Body of pancreas (tissue), 4 donors: Measurements from ENCODE around the gene RBP5. TPM values are rescaled to one million over a fixed set of nuclear protein-coding genes. Genes with fewer than 3 reads are reported as not detected.
"Not testable (repeated sequence)": the region's sequence is repeated elsewhere in the genome, so short reads cannot be mapped to it uniquely, and the experiment has no call there.

Experiments used
- ATAC-seq: fragments of 150-250 bp; one replicate; pipeline ENCODE4 v1.9.1; 2016
- DNase-seq, 4 donors: peaks; one replicate each; pipeline ENCODE4 v3.0.0-alpha.2; 2019
- H3K27ac ChIP-seq, 4 donors: fragments of 200-600 bp; sonication (generic); 1 replicate in 3 of 4; 2 replicates in 1 of 4; pipeline versions ENCODE4 v1.5.1 to v1.6.1; 2016 to 2019; ENCODE audit warnings: mild to moderate bottlenecking in 1 of 4, mixed read lengths in 1 of 4, moderate library complexity in 1 of 4
- H3K27me3 ChIP-seq, 2 donors: fragments of 200-600 bp; sonication (generic); one replicate each; pipeline ENCODE4 v1.6.0; 2016; ENCODE audit warnings: mild to moderate bottlenecking in 1 of 2
- H3K36me3 ChIP-seq, 2 donors: fragments of 200-600 bp; sonication (generic); replicated peaks in 1 of 2; 2 replicates each; pipeline ENCODE4 v1.5.1; 2016; ENCODE audit warnings: low read depth in 2 of 2; ENCODE audit not compliant: insufficient read depth in 1 of 2
- H3K4me1 ChIP-seq: fragments of 200-600 bp; sonication (generic); one replicate; pipeline ENCODE4 v1.6.0; 2016
- H3K4me3 ChIP-seq, 2 donors: fragments of 200-600 bp; sonication (generic); 1 replicate in 1 of 2; 2 replicates in 1 of 2; pipeline ENCODE4 v1.5.1; 2016 to 2019
- H3K9me3 ChIP-seq, 3 donors: fragments of 200-600 bp; sonication (generic); 1 replicate in 2 of 3; 2 replicates in 1 of 3; pipeline ENCODE4 v1.5.1; 2016
- CTCF ChIP-seq, 7 experiments: fragments of 450-650 bp in 4 of 7; fragments of 200-600 bp in 3 of 7; sonication (generic) in 3 of 7; IDR thresholded peaks; one replicate each; pipeline ENCODE4 v1.5.1; 2016 to 2019; ENCODE audit warnings: antibody characterized with exemption in 7 of 7
- POLR2A ChIP-seq, 3 donors: fragments of 450-650 bp; IDR thresholded peaks; one replicate each; pipeline ENCODE4 v1.6.1; 2016; ENCODE audit warnings: antibody characterized with exemption in 3 of 3, mild to moderate bottlenecking in 2 of 3
- WGBS, 2 donors: methylation state at CpG; one replicate each; pipeline ENCODE4 v1.1.5; 2017; 5-methylcytosine and 5-hydroxymethylcytosine counted together
- intact Hi-C: fragments of 100-400 bp; cut with DNase I; formaldehyde crosslinking; loops from one replicate; pipeline ENCODE4 v1.15.1; 2023
- total RNA-seq, 2 donors: library from RNA; depleted of rRNA; stranded (reverse); fragments of >200 nt; gene quantifications; one replicate each; pipeline ENCODE4 v1.1.0, GENCODE V29; 2016

Gene RBP5
- total RNA-seq, 2 donors from 2014 or later = 1.3 TPM; not detected in 1

GRCh38 chr12:7107636-7108002, 21.1 kb downstream of the RBP5 start:
- peak; percentile 38 for ATAC-seq
- intact Hi-C loops = no loop called here

GRCh38 chr12:7107181-7107580, 21.5 kb downstream of the RBP5 start:
- H3K9me3 ChIP-seq, H3K36me3 ChIP-seq, ATAC-seq, intact Hi-C loops, DNase-seq, H3K27me3 ChIP-seq, H3K4me3 ChIP-seq: not testable (repeated sequence)
- Histone ChIP-seq H3K27ac (peak overlapping the region in 2 of 4 donors; percentile 91 to 99), H3K4me1 (peaks cover 30% of the 10 kb centered on the region)
- 93 to 100% methylated on average over 5 of the region's 5 CpGs for WGBS, 2 donors

More at GRCh38 chr12:7107636-7108002, 21.1 kb downstream of the RBP5 start:
- no peaks in the 10 kb centered on the region for H3K27me3 ChIP-seq
- TF ChIP-seq CTCF (IDR thresholded peaks at IDR 0.05) = no peak
- no peak for TF ChIP-seq POLR2A (IDR thresholded peaks at IDR 0.05)
- peak overlapping the region; percentile 56 to 57 for H3K4me3 ChIP-seq
- peak in 1 of 4 donors; percentile 51 for DNase-seq
- H3K9me3 ChIP-seq = no peaks in the 10 kb centered on the region
- 15 to 16% methylated on average over 3 of the region's 3 CpGs for WGBS, 2 donors
- peaks cover 30% of the 10 kb centered on the region for H3K4me1 ChIP-seq
- H3K36me3 ChIP-seq = peaks cover 0 to 2% of the 10 kb centered on the region in 2 donors
- peak overlapping the region; percentile 91 to 99 (median 96) for H3K27ac ChIP-seq

- 87 to 96% methylated on average over 1 of the region's 1 CpG for WGBS, 2 donors
- DNase-seq = no peak
- intact Hi-C loops = no loop called here
- peaks cover 0 to 2% of the 10 kb centered on the region in 2 donors for H3K36me3 ChIP-seq
- no peak for ATAC-seq
- H3K27me3 ChIP-seq = no peaks in the 10 kb centered on the region
- TF ChIP-seq CTCF (IDR thresholded peaks at IDR 0.05) (no peak), POLR2A (IDR thresholded peaks at IDR 0.05) (no peak)
- no peaks in the 10 kb centered on the region for H3K9me3 ChIP-seq
- peaks cover 36% of the 10 kb centered on the region for H3K4me1 ChIP-seq
- H3K4me3 ChIP-seq = no peak overlapping the region
- H3K27ac ChIP-seq = no peak overlapping the region
These were observed 22.6 kb downstream of the RBP5 start for GRCh38 chr12:7106082-7106481.

GRCh38 chr12:7103837-7104584, 24.7 kb downstream of the RBP5 start:
- Histone ChIP-seq H3K9me3 (no peaks in the 10 kb centered on the region), H3K27me3 (no peaks in the 10 kb centered on the region), H3K36me3 (peaks cover 4 to 6% of the 10 kb centered on the region in 2 donors), H3K4me1 (peaks cover 30% of the 10 kb centered on the region), H3K27ac (no peak overlapping the region), H3K4me3 (no peak overlapping the region)
- TF ChIP-seq CTCF (IDR thresholded peaks at IDR 0.05) = no peak
- intact Hi-C loops = no loop called here
- WGBS, 2 donors = 86 to 89% methylated on average over 14 of the region's 14 CpGs
- no peak for DNase-seq
- no peak for ATAC-seq

GRCh38 chr12:7102582-7102981, 26.1 kb downstream of the RBP5 start:
- H3K27me3 ChIP-seq = no peaks in the 10 kb centered on the region
- H3K27ac ChIP-seq = no peak overlapping the region
- H3K4me3 ChIP-seq = no peak overlapping the region
- H3K4me1 ChIP-seq = peaks cover 23% of the 10 kb centered on the region
- ATAC-seq (no peak), DNase-seq (no peak)
- H3K9me3 ChIP-seq = no peaks in the 10 kb centered on the region
- 79 to 81% methylated on average over 3 of the region's 3 CpGs for WGBS, 2 donors
- intact Hi-C loops = no loop called here
- TF ChIP-seq CTCF (IDR thresholded peaks at IDR 0.05) (no peak), POLR2A (IDR thresholded peaks at IDR 0.05) (no peak)
- peaks cover 4 to 9% of the 10 kb centered on the region in 2 donors for H3K36me3 ChIP-seq
